ENCODE measurements around the gene PAGE2. TPM values are rescaled to one million over a fixed set of nuclear protein-coding genes. Genes with fewer than 3 reads are reported as not detected.
"Not testable (repeated sequence)": the region's sequence is repeated elsewhere in the genome, so short reads cannot be mapped to it uniquely, and the experiment has no call there.

PAGE2 gene, protein sequence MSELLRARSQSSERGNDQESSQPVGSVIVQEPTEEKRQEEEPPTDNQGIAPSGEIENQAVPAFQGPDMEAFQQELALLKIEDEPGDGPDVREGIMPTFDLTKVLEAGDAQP
- not detected for total RNA-seq

DNA sequence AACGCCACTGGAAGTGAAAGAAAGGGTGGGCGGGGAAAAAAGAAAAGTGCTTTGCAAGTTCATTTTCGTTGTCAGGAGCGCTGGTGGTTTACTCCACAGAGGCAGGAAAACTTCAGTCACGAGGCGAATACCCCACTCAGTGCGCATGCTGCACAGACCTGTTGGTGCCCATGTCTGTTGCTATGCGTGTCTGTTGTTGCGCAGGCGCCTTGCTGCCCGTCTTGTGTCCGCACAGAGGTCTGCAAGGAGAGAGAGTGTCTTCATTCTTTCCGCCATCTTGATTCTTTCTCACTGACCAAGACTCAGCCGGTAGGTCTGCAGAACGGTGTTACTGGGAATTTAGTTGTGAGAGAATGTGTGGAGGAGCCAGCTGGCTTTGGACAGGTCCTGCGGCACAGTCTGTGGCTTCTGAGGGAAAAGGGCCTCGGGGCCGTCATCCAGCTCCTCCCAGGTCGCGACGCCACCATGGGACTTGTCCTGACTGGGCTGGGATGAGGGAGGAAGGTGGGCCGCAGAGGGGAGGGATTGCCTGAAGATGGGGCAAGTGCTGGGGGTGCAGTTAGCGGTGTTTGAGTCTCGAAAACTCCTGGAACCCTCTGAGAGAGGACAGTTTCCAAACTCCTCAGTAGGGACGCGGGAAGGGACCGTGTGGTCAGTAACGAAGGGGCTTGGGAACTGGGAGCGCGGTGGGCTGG, at the start of gene PAGE2:
PAGE2 (plus strand) TSS at position 224 of the 695 bp plus-strand sequence. CDS start 1,003 bp downstream, outside the sequence.
- no peak for DNase-seq
- ATAC-seq (replicated peaks in 1 of 2), result no peak
- H3K4me1 Mint-ChIP-seq (ENCODE audit: low read depth), result no peaks in the 10 kb centered on the region
- H3K4me3 Mint-ChIP-seq, result no peak within 1 kb of the TSS
- H3K36me3 Mint-ChIP-seq (ENCODE audit: insufficient read depth in 2 of 2), result no peaks in the 10 kb centered on the region
- H3K27ac Mint-ChIP-seq, result no peak within 1 kb of the TSS
- H3K9me3 Mint-ChIP-seq, result peaks cover 0 to 3% of the 10 kb centered on the region in 2 donors
- peaks cover 21% of the 10 kb centered on the region for H3K27me3 Mint-ChIP-seq (ENCODE audit: low read depth)

DNA sequence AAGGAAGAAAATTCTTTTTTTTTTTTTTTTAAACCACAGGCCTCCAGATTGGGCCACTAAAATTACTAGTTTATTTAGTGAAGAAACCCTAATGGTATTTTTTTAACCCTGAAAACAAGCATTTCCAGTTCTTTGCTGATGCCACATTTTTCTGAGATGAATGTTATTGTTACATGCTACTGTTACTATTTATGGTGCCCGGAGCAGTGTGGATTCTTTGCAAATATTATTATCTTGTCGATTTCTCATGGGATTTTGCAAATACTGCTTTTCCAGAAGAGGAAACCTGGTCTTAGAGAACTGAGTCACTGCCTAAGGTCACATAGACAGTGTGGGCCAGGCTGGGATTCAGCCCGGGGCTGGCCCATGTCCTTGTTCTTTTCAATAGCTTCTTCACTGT, 49.3 kb upstream of the PAGE2 start:
- Mint-ChIP-seq H3K4me3 (no peak overlapping the region), H3K4me1 (ENCODE audit: low read depth) (no peaks in the 10 kb centered on the region), H3K27ac (no peak overlapping the region), H3K36me3 (ENCODE audit: insufficient read depth in 2 of 2) (no peaks in the 10 kb centered on the region), H3K9me3 (no peaks in the 10 kb centered on the region), H3K27me3 (ENCODE audit: low read depth) (no peaks in the 10 kb centered on the region)
- ATAC-seq (replicated peaks in 1 of 2) (no peak), DNase-seq (no peak)

DNA sequence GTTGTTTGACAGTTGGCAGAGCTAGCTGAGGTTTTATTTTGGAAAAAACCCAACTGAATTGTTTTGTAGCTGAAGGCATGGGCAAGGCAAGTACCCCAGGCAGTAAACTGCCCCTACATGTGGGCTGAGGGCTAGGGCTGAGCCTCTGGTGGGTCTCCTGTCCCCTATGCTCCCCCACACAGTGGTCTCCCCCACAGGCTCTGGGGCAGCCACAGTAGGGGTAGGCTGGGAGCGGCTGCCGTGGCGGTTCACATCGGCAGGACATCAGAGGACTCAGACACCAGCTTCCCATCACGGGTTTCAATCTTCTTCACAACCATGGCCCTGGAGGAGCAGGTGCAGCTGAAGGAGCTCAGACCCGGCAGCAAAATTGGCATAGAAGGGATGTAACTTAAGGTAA, 47.3 kb upstream of the PAGE2 start:
- no peak for ATAC-seq (replicated peaks in 1 of 2)
- Mint-ChIP-seq H3K4me3 (no peak overlapping the region), H3K27me3 (ENCODE audit: low read depth) (no peaks in the 10 kb centered on the region), H3K36me3 (ENCODE audit: insufficient read depth in 2 of 2) (no peaks in the 10 kb centered on the region), H3K9me3 (no peaks in the 10 kb centered on the region), H3K27ac (no peak overlapping the region), H3K4me1 (ENCODE audit: low read depth) (no peaks in the 10 kb centered on the region)
- DNase-seq, result no peak

DNA sequence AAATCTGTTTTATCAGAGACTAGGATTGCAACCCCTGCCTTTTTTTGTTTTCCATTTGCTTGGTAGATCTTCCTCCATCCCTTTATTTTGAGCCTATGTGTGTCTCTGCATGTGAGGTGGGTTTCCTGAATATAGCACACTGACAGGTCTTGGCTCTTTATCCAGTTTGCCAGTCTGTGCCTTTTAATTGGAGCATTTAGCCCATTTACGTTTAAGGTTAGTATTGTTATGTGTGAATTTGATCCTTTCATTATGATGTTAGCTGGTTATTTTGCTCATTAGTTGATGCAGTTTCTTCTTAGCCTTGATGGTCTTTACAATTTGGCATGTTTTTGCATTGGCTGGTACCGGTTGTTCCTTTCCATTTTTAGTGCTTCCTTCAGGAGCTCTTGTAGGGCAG, 38.2 kb upstream of the PAGE2 start:
- not testable (repeated sequence) for H3K36me3 Mint-ChIP-seq (ENCODE audit: insufficient read depth in 2 of 2); ATAC-seq (replicated peaks in 1 of 2); DNase-seq; H3K4me3 Mint-ChIP-seq; H3K27ac Mint-ChIP-seq; H3K4me1 Mint-ChIP-seq (ENCODE audit: low read depth); H3K9me3 Mint-ChIP-seq
- peaks cover 15% of the 10 kb centered on the region for H3K27me3 Mint-ChIP-seq (ENCODE audit: low read depth)

DNA sequence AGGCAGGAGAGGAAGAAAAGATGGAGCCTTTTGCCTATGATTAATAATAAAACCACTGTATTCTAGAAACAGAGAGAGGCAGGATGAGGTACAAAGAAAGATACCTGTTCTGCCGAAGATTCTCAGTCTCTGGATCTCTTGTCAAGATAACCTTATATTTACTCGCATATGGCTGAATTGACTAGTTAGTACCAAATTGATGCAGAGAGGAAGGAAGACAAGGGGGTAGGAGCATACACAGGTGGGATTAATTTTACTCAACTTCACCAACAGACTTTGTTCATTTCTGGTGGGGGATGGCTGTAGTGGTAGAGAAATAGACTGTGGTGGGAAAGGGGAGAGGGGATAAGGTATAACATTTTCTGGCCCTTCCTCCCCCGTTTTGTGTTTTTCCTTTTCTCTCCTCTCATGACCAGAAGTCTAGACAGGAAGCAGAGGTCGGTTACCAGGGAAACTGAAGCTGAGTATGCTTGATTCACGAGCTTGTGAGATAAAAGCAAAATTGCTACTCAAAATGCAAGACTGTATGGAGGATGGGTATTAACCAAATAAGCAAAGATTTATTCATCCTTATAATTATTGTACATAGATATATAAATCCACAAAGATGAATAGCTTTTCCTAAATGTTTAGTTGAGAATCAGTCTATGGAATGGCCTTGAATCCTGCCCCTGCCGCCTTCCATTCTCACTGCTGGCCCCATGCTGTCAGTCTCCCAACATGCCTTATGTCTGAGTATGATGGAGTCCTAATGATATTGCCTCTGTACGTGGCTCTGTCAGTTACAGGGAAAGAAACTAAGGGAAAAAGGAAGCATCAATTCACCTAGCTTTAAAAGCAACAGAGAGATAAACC, 31.8 kb upstream of the PAGE2 start:
- peak; percentile 39 to 84 for ATAC-seq (replicated peaks in 1 of 2)

DNA sequence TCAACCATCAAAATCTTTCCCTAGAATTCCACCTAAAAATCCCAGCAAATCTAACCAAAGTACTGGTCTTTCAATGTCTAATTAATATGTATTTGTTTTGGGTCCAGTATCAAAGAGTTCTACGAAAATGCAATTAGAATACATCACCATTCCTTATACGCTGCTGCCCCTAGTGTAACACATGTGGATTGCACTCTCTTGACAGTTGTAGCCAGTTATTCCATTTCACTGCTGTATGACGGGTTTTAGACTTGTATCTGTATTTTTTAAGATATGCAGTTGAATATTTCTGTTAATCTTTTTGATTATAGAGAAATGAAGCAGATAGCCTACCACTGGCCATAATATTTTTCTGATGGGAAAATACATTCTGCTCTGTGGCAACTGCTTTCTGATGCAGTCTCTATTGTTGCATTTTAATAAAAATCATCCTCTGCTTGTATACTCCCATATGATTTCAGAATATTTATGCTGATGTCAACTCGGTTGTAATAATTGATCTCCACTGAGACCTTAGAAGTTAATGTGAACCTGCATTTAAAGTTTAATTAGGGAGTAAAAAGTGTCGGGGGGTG, 31.1 kb upstream of the PAGE2 start:
- peaks cover 0 to 2% of the 10 kb centered on the region in 2 donors for H3K36me3 Mint-ChIP-seq (ENCODE audit: insufficient read depth in 2 of 2)
- ATAC-seq (replicated peaks in 1 of 2) (peak; percentile 55 to 67), DNase-seq (peak; percentile 16 to 35)
- H3K4me1 Mint-ChIP-seq (ENCODE audit: low read depth), result peaks cover 13% of the 10 kb centered on the region
- H3K27ac Mint-ChIP-seq, result peak overlapping the region; percentile 70
- H3K4me3 Mint-ChIP-seq, result peak overlapping the region; percentile 70 to 91
- peaks cover 10% of the 10 kb centered on the region for H3K27me3 Mint-ChIP-seq (ENCODE audit: low read depth)
- no peaks in the 10 kb centered on the region for H3K9me3 Mint-ChIP-seq

More for the DNA sequence above, 31.8 kb upstream of the PAGE2 start:
- Mint-ChIP-seq H3K36me3 (ENCODE audit: insufficient read depth in 2 of 2) (peaks cover 0 to 4% of the 10 kb centered on the region in 2 donors), H3K4me3 (peak overlapping the region; percentile 70 to 91), H3K4me1 (ENCODE audit: low read depth) (peaks cover 13% of the 10 kb centered on the region), H3K27me3 (ENCODE audit: low read depth) (peaks cover 10% of the 10 kb centered on the region), H3K9me3 (no peaks in the 10 kb centered on the region), H3K27ac (peak overlapping the region; percentile 70)
- peak in 1 of 2 donors; percentile 15 for DNase-seq

DNA sequence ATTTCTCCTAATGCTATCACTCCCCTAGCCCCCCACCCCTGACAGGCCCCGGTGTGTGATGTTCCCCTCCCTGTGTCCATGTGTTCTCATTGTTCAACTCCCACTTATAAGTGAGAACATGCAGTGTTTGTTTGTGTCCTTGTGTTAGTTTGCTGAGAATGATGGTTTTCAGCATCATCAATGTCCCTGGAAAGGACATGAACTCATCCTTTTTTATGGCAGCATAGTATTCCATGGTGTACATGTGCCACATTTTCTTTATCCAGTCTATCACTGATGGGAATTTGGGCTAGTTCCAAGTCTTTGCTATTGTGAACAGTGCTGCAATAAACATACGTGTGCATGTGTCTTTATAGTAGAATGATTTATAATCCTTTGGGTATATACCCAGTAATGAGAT, 21.6 kb upstream of the PAGE2 start:
- H3K4me1 Mint-ChIP-seq (ENCODE audit: low read depth); H3K9me3 Mint-ChIP-seq; ATAC-seq (replicated peaks in 1 of 2); H3K36me3 Mint-ChIP-seq (ENCODE audit: insufficient read depth in 2 of 2); DNase-seq; H3K4me3 Mint-ChIP-seq; H3K27ac Mint-ChIP-seq: not testable (repeated sequence)
- peaks cover 33% of the 10 kb centered on the region for H3K27me3 Mint-ChIP-seq (ENCODE audit: low read depth)

DNA sequence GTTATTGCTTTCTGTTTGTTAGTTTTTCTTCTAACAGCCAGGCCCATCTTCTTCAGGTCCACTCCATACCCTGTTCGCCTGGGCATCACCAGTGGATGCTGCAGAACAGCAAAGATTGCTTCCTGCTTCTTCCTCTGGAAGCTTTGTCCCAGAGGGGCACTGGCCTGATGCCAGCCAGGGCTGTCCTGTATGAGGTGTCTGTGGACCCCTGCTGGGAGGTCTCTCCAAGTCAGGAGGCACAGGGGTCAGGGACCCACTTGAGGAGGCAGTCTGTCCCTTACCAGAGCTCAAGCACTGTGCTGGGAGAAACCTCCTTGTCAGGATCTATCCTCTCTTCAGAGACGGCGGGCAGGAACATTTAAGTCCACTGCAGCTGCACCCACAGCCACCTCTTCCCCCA, 16.5 kb upstream of the PAGE2 start:
- Mint-ChIP-seq H3K27ac (no peak overlapping the region), H3K4me3 (no peak overlapping the region), H3K4me1 (ENCODE audit: low read depth) (no peaks in the 10 kb centered on the region), H3K9me3 (no peaks in the 10 kb centered on the region), H3K36me3 (ENCODE audit: insufficient read depth in 2 of 2) (no peaks in the 10 kb centered on the region), H3K27me3 (ENCODE audit: low read depth) (peaks cover 46% of the 10 kb centered on the region)
- DNase-seq (no peak), ATAC-seq (replicated peaks in 1 of 2) (no peak)

DNA sequence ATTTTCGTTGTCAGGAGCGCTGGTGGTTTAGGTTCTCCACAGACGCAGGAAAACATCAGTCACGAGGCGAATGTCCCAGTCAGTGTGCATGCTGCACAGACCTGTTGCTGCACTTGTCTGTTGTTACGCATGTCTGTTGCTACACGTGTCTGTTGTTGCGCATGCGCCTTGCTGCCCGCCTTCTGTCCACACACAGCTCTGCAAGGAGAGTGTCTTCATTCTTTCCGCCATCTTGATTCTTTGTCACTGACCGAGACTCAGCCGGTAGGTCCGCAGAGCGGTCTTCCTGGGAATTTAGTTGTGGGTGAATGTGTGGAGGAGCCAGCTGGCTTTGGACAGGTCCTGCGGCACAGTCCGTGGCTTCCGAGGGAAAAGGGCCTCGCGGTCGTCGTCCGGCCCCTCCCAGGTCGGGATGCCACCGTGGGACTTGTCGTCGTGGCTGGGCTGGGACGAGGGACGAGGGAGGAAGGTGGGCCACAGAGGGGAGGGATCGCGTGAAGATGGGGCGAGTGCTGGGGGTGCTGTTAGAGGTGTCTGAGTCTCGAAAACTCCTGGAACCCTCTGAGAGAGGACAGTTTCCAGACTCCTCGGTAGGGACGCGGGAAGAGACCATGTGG, 13.9 kb upstream of the PAGE2 start, which contains the start of gene PAGE2B:
PAGE2B (plus strand) TSS at position 180 of the 617 bp plus-strand sequence. CDS start 1,012 bp downstream, outside the sequence.
- Mint-ChIP-seq H3K27ac (no peak within 1 kb of the TSS), H3K9me3 (no peaks in the 10 kb centered on the region), H3K27me3 (ENCODE audit: low read depth) (peaks cover 36% of the 10 kb centered on the region), H3K4me3 (no peak within 1 kb of the TSS), H3K36me3 (ENCODE audit: insufficient read depth in 2 of 2) (no peaks in the 10 kb centered on the region), H3K4me1 (ENCODE audit: low read depth) (no peaks in the 10 kb centered on the region)
- DNase-seq (no peak), ATAC-seq (replicated peaks in 1 of 2) (no peak)

DNA sequence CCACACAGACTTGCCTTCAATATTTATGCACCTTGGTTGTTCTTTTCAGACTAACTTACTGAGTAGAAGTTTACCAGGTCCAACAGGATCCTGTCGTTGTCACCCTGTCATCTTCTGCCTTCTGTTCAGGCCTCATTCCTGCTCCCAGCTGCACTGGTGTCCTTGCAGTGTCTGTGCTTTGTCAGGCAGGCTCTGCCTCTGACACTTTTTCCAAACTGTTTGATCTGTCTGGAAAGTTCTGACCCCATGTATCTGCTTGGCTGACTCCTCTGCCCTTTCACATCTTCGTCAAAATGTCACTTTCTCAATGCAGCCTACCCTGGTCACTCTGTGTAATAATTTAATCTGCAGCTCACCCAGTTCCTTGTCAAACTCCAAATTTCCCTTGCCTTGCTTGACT, 9.9 kb downstream of the PAGE2 start:
- no peak overlapping the region for H3K4me3 Mint-ChIP-seq
- peaks cover 32% of the 10 kb centered on the region for H3K27me3 Mint-ChIP-seq (ENCODE audit: low read depth)
- H3K4me1 Mint-ChIP-seq (ENCODE audit: low read depth), result peaks cover 5% of the 10 kb centered on the region
- H3K9me3 Mint-ChIP-seq, result no peaks in the 10 kb centered on the region
- no peak for DNase-seq
- no peak overlapping the region for H3K27ac Mint-ChIP-seq
- no peak for ATAC-seq (replicated peaks in 1 of 2)
- no peaks in the 10 kb centered on the region for H3K36me3 Mint-ChIP-seq (ENCODE audit: insufficient read depth in 2 of 2)

DNA sequence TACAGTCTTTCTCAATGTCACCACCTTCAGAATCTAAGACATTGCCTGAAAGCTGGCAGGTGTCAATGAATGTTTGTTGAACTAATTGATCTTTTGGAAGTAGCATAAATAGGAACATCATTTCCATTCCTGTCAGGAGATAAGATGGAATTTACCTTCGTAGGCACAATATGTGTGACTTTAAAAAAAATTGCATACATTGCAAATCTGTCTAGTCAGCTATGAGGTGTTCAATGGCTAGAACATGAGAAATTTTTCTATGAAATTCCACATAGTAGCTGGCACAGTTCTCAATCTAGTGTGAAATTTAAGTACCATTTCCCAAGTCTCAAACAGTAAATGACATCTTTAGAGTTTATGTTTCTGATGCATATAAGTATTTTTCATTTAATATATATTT, 10.3 kb downstream of the PAGE2 start:
- Mint-ChIP-seq H3K9me3 (no peaks in the 10 kb centered on the region), H3K4me1 (ENCODE audit: low read depth) (peaks cover 5% of the 10 kb centered on the region), H3K4me3 (no peak overlapping the region), H3K27ac (no peak overlapping the region), H3K36me3 (ENCODE audit: insufficient read depth in 2 of 2) (no peaks in the 10 kb centered on the region), H3K27me3 (ENCODE audit: low read depth) (peaks cover 31% of the 10 kb centered on the region)
- ATAC-seq (replicated peaks in 1 of 2) (no peak), DNase-seq (no peak)

DNA sequence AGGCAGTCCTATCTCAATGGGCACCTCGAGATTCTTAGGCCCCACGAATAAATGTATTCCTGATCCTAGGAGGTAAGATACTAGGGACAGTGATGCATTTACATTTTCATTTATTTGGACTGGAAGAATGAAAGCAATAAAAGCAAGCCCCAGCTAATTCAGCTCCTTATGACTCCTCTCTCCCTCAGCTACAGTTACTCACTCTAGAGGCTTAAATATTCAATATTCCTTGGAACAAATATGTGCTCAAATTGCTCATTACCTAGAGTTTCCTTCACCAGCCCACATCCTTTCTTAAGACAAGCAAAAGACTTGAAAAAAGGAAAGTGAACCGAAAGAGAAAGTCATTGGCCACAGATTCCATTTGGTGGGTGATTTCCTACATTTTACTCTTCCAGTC, 13.9 kb downstream of the PAGE2 start:
- H3K27me3 Mint-ChIP-seq (ENCODE audit: low read depth), result peaks cover 24% of the 10 kb centered on the region
- no peaks in the 10 kb centered on the region for H3K36me3 Mint-ChIP-seq (ENCODE audit: insufficient read depth in 2 of 2)
- DNase-seq (no peak), ATAC-seq (replicated peaks in 1 of 2) (no peak)
- peaks cover 5% of the 10 kb centered on the region for H3K4me1 Mint-ChIP-seq (ENCODE audit: low read depth)
- no peak overlapping the region for H3K27ac Mint-ChIP-seq
- H3K4me3 Mint-ChIP-seq, result no peak overlapping the region
- no peaks in the 10 kb centered on the region for H3K9me3 Mint-ChIP-seq

Measured in activated T-cell treated with anti-CD3 and anti-CD28 coated beads, Interleukin-2, amount 50 U/mL, for 72 hours (primary cell).